Peyer's patch (tissue), 4 donors: ENCODE results near the gene EPHA7. TPM values are rescaled to one million over a fixed set of nuclear protein-coding genes. Genes with fewer than 3 reads are reported as not detected.

Experiments used
- DNase-seq, 3 donors: peaks; one replicate each; pipeline ENCODE4 v3.0.0-alpha.2; 2017 to 2019
- H3K27ac ChIP-seq, 4 donors: fragments of 200-600 bp; sonication (generic); one replicate each; pipeline ENCODE4 v1.5.1; 2016 to 2019
- H3K27me3 ChIP-seq, 2 donors: fragments of 200-600 bp; sonication (generic); one replicate each; pipeline ENCODE4 v1.5.1; 2019
- H3K36me3 ChIP-seq, 3 donors: fragments of 200-600 bp; sonication (generic); one replicate each; pipeline ENCODE4 v1.5.1; 2016 to 2019
- H3K4me1 ChIP-seq, 4 donors: fragments of 200-600 bp; sonication (generic); one replicate each; pipeline ENCODE4 v1.5.1; 2016 to 2019
- H3K4me3 ChIP-seq, 4 donors: fragments of 200-600 bp; sonication (generic); 1 replicate in 3 of 4; 2 replicates in 1 of 4; pipeline ENCODE4 v1.5.1; 2016 to 2019; ENCODE audit warnings: mild to moderate bottlenecking in 1 of 4
- H3K9me3 ChIP-seq, 4 donors: fragments of 200-600 bp; sonication (generic); one replicate each; pipeline ENCODE4 v1.5.1; 2016 to 2019; ENCODE audit warnings: mild to moderate bottlenecking in 1 of 4
- CTCF ChIP-seq, 6 experiments: fragments of 450-650 bp in 4 of 6; fragments of 200-600 bp in 2 of 6; sonication (generic) in 1 of 6; IDR thresholded peaks; one replicate each; pipeline ENCODE4 v1.5.1; 2017 to 2019; ENCODE audit warnings: antibody characterized with exemption in 6 of 6, mild to moderate bottlenecking in 3 of 6, moderate library complexity in 1 of 6
- POLR2A ChIP-seq, 2 donors: fragments of 450-650 bp; IDR thresholded peaks; one replicate each; pipeline ENCODE4 v1.5.1; 2017; ENCODE audit warnings: antibody characterized with exemption in 2 of 2, mild to moderate bottlenecking in 2 of 2, moderate library complexity in 2 of 2
- total RNA-seq, 4 donors: library from RNA; depleted of rRNA; stranded (reverse); fragments of >200 nt; gene quantifications; one replicate each; pipeline ENCODE4 v1.1.0, GENCODE V29; 2016

The EPHA7 gene
- total RNA-seq, 4 donors from 2014 or later = 1.5 to 6.6 (median 3.9) TPM; not detected in 1

DNA sequence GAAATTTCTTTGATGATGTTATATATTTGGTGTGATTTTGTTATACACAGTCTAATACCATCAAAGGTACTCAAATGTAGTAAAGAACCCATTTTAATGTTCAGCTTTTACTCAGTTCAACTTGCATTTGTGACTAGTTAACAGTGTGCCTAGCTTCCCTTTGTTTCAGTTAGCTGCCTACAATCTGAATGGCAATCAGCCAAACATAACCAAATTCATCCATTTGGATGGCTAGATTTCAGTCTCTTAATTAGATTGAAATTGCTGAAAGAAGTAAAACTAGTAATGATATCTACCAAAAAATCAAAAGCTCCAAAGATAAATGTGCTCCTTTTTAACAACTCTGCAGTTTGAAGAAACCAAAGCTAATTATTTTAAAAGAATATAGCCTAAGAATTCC, 6.9 kb downstream of the EPHA7 start:
- H3K36me3 ChIP-seq = no peaks in the 10 kb centered on the region
- no peak overlapping the region for H3K27ac ChIP-seq
- H3K4me3 ChIP-seq = no peak overlapping the region
- peaks cover 0 to 13% (median 0%) of the 10 kb centered on the region in 4 donors for H3K4me1 ChIP-seq
- no peak for DNase-seq
- peaks cover 0 to 9% of the 10 kb centered on the region in 2 donors for H3K27me3 ChIP-seq
- TF ChIP-seq POLR2A (IDR thresholded peaks at IDR 0.05) (no peak), CTCF (IDR thresholded peaks at IDR 0.05) (no peak)
- no peaks in the 10 kb centered on the region for H3K9me3 ChIP-seq

DNA sequence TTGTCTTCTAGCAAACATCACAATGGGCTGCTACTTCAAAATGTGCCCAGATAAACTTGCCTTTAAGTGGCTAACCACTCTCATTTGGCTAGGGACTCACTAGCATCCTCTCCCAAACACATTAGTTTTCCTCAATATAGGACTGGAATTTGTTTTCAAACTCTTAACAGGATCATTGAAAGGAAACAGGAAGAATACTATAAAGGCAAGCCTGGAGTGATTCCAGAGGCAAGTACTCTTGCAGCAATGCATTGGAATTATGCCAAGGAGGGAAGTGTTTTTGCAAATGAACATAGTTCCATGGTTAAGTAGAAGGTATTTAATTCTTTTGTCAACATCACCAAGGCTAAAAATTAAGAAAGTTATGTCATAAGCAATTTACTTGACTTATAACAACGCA, 12.2 kb downstream of the EPHA7 start:
- TF ChIP-seq POLR2A (IDR thresholded peaks at IDR 0.05) = no peak
- no peak for TF ChIP-seq CTCF (IDR thresholded peaks at IDR 0.05)
- H3K27ac ChIP-seq = no peak overlapping the region
- no peak for DNase-seq
- H3K4me1 ChIP-seq = no peaks in the 10 kb centered on the region
- no peaks in the 10 kb centered on the region for H3K36me3 ChIP-seq
- H3K27me3 ChIP-seq = no peaks in the 10 kb centered on the region
- H3K9me3 ChIP-seq = no peaks in the 10 kb centered on the region
- no peak overlapping the region for H3K4me3 ChIP-seq

- no peak for DNase-seq
- TF ChIP-seq POLR2A (IDR thresholded peaks at IDR 0.05) = no peak
- TF ChIP-seq CTCF (IDR thresholded peaks at IDR 0.05) = no peak
- Histone ChIP-seq H3K27ac (no peak overlapping the region), H3K4me1 (no peaks in the 10 kb centered on the region), H3K36me3 (no peaks in the 10 kb centered on the region), H3K4me3 (no peak overlapping the region), H3K9me3 (no peaks in the 10 kb centered on the region), H3K27me3 (no peaks in the 10 kb centered on the region)
Measured at GRCh38 chr6:93403390-93403789, 16.0 kb downstream of the EPHA7 start.

DNA sequence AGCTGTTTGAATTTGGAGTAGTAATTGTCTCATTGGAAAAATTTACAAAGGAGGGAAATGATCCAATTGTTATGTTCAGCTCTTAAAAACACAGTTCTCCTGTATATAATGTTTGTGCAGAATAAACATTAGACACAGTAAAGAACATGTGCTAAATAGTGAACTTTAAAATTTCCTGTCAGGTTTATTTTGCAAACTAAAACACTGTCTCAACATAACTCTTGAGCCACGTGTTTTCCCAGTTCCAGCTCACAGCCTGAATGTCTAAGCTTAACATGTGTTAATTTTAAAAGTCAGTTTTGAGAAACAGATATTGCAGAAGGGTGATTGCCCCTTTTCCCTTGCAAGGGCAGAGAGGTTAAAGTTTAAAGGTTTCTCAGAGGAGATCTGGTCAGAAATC, 20.6 kb downstream of the EPHA7 start:
- no peaks in the 10 kb centered on the region for H3K4me1 ChIP-seq
- no peaks in the 10 kb centered on the region for H3K9me3 ChIP-seq
- TF ChIP-seq POLR2A (IDR thresholded peaks at IDR 0.05) = no peak

GRCh38 chr6:93394471-93394870, 24.9 kb downstream of the EPHA7 start:
- Histone ChIP-seq H3K4me1 (no peaks in the 10 kb centered on the region), H3K27me3 (no peaks in the 10 kb centered on the region), H3K27ac (no peak overlapping the region), H3K9me3 (no peaks in the 10 kb centered on the region), H3K4me3 (no peak overlapping the region), H3K36me3 (no peaks in the 10 kb centered on the region)
- no peak for DNase-seq
- TF ChIP-seq CTCF (IDR thresholded peaks at IDR 0.05) (no peak), POLR2A (IDR thresholded peaks at IDR 0.05) (no peak)

More for the DNA sequence above, 20.6 kb downstream of the EPHA7 start:
- no peak for DNase-seq
- no peaks in the 10 kb centered on the region for H3K27me3 ChIP-seq
- no peak overlapping the region for H3K4me3 ChIP-seq
- no peaks in the 10 kb centered on the region for H3K36me3 ChIP-seq
- H3K27ac ChIP-seq = no peak overlapping the region

GRCh38 chr6:93393554-93394074, 25.7 kb downstream of the EPHA7 start:
- H3K27ac ChIP-seq = no peak overlapping the region

More at GRCh38 chr6:93393554-93394074, 25.7 kb downstream of the EPHA7 start:
- DNase-seq = no peak
- Histone ChIP-seq H3K36me3 (no peaks in the 10 kb centered on the region), H3K9me3 (no peaks in the 10 kb centered on the region), H3K4me1 (no peaks in the 10 kb centered on the region), H3K4me3 (no peak overlapping the region), H3K27me3 (no peaks in the 10 kb centered on the region)
- TF ChIP-seq CTCF (IDR thresholded peaks at IDR 0.05) (no peak), POLR2A (IDR thresholded peaks at IDR 0.05) (no peak)
